Endodermal cell (in vitro differentiated cells): ENCODE measurements around the gene AGK. TPM values are rescaled to one million over a fixed set of nuclear protein-coding genes. Genes with fewer than 3 reads are reported as not detected.
"Not testable (repeated sequence)": the region's sequence is repeated elsewhere in the genome, so short reads cannot be mapped to it uniquely, and the experiment has no call there.

Source experiments
- DNase-seq: peaks from one replicate; pipeline ENCODE4 v3.0.0-alpha.2; 2017
- H3K27ac ChIP-seq: 2 replicates; pipeline ENCODE4 v1.5.1; 2013; ENCODE audit warnings: mild to moderate bottlenecking, low read depth, low read length, moderate library complexity
- H3K27me3 ChIP-seq: 2 replicates; pipeline ENCODE4 v1.6.1; 2013; ENCODE audit warnings: mild to moderate bottlenecking, low read length, moderate library complexity; ENCODE audit not compliant: insufficient read depth, control insufficient read depth, poor library complexity, severe bottlenecking
- H3K36me3 ChIP-seq: 2 replicates; pipeline ENCODE4 v1.7.0; 2013; ENCODE audit warnings: mild to moderate bottlenecking, low read length, moderate library complexity; ENCODE audit not compliant: control insufficient read depth, insufficient read depth
- H3K4me1 ChIP-seq: one replicate; pipeline ENCODE4 v1.7.0; 2013; ENCODE audit warnings: low read length; ENCODE audit not compliant: control insufficient read depth, insufficient read depth
- H3K4me3 ChIP-seq: 2 replicates; pipeline ENCODE4 v1.5.1; 2013; ENCODE audit warnings: mild to moderate bottlenecking, low read length, moderate library complexity
- H3K9ac ChIP-seq: 2 replicates; pipeline ENCODE4 v1.6.1; 2013; ENCODE audit warnings: mild to moderate bottlenecking, low read length, moderate library complexity; ENCODE audit not compliant: poor library complexity, severe bottlenecking; ENCODE audit errors: extremely low read depth
- H3K9me3 ChIP-seq: 2 replicates; pipeline ENCODE4 v1.6.1; 2013; ENCODE audit warnings: mild to moderate bottlenecking, low read length, moderate library complexity; ENCODE audit not compliant: control insufficient read depth
- H3K27ac Mint-ChIP-seq: 2 replicates; pipeline ENCODE4 v1.8.0; 2020; ENCODE audit warnings: mixed read lengths
- H3K27me3 Mint-ChIP-seq: 2 replicates; pipeline ENCODE4 v1.8.0; 2021; ENCODE audit warnings: mild to moderate bottlenecking, mixed read lengths; ENCODE audit not compliant: insufficient read depth
- H3K36me3 Mint-ChIP-seq: 2 replicates; pipeline ENCODE4 v1.8.0; 2020; ENCODE audit warnings: low read depth, mixed read lengths
- H3K4me1 Mint-ChIP-seq: 2 replicates; pipeline ENCODE4 v1.8.0; 2020; ENCODE audit warnings: mixed read lengths
- H3K4me3 Mint-ChIP-seq: 2 replicates; pipeline ENCODE4 v1.8.0; 2020; ENCODE audit warnings: mild to moderate bottlenecking, moderate library complexity, mixed read lengths
- H3K9me3 Mint-ChIP-seq: 2 replicates; pipeline ENCODE4 v1.8.0; 2020; ENCODE audit warnings: mild to moderate bottlenecking, mixed read lengths
- CTCF ChIP-seq: fragments of 200-600 bp; sonication (generic); conservative IDR thresholded peaks from 2 replicates; pipeline ENCODE4 v1.5.0; 2021; ENCODE audit warnings: antibody characterized with exemption, mild to moderate bottlenecking
- WGBS, 2 experiments: methylation state at CpG; one replicate each; pipeline versions ENCODE4 v1.1.5 to v1.1.7; 2013; ENCODE audit warnings: missing lambda C conversion rate in 2 of 2, mixed read lengths in 1 of 2; ENCODE audit not compliant: insufficient coverage in 1 of 2, insufficient read length in 1 of 2; 5-methylcytosine and 5-hydroxymethylcytosine counted together
- total RNA-seq, 2 donors: library from RNA; stranded (reverse); fragmentation: NEBNext Ultra II Directional in 1 of 2; extraction: Animal tissue kit (Norgen Biotek cat#: 25700) in 1 of 2; gene quantifications; 2 replicates in 1 of 2; 3 replicates in 1 of 2; pipeline ENCODE4 v1.2.1, GENCODE V29; 2021

The AGK gene
- total RNA-seq, 2 donors from 2014 or later, result 30.2 to 41.7 TPM

GRCh38 chr7:141646826-141647480 is 95.7 kb downstream of the AGK start:
- peak overlapping the region; percentile 19 for H3K27ac Mint-ChIP-seq
- no peak overlapping the region for H3K4me3 Mint-ChIP-seq

GRCh38 chr7:141647701-141648100 is 96.5 kb downstream of the AGK start:
- not testable (repeated sequence) for H3K27ac Mint-ChIP-seq, H3K27ac ChIP-seq, H3K27me3 Mint-ChIP-seq, H3K4me3 Mint-ChIP-seq, H3K4me1 Mint-ChIP-seq, H3K27me3 ChIP-seq, H3K4me1 ChIP-seq, H3K4me3 ChIP-seq, H3K9me3 ChIP-seq, DNase-seq, H3K9me3 Mint-ChIP-seq, H3K9ac ChIP-seq
- WGBS, 2 experiments, result 93 to 96% methylated on average over 19 to 21 of the region's 21 CpGs
- H3K36me3 Mint-ChIP-seq, result peaks cover 11% of the 10 kb centered on the region
- peaks cover 49% of the 10 kb centered on the region for H3K36me3 ChIP-seq

More at GRCh38 chr7:141646826-141647480, 95.7 kb downstream of the AGK start:
- TF ChIP-seq CTCF, result no peak
- Histone ChIP-seq H3K36me3 (peaks cover 47% of the 10 kb centered on the region), H3K27ac (no peak overlapping the region), H3K4me1 (no peaks in the 10 kb centered on the region), H3K4me3 (no peak overlapping the region), H3K9me3 (no peaks in the 10 kb centered on the region), H3K27me3 (no peaks in the 10 kb centered on the region), H3K9ac (no peak overlapping the region)
- no peaks in the 10 kb centered on the region for H3K4me1 Mint-ChIP-seq
- 91 to 92% methylated on average over 4 to 6 of the region's 6 CpGs for WGBS, 2 experiments
- H3K36me3 Mint-ChIP-seq, result peaks cover 12% of the 10 kb centered on the region
- no peak for DNase-seq
- H3K27me3 Mint-ChIP-seq, result no peaks in the 10 kb centered on the region
- H3K9me3 Mint-ChIP-seq, result no peaks in the 10 kb centered on the region

GRCh38 chr7:141648276-141649114 is 97.3 kb downstream of the AGK start:
- H3K4me3 Mint-ChIP-seq, result no peak overlapping the region
- DNase-seq, result no peak
- WGBS, 2 experiments, result 90 to 100% methylated on average over 2 to 6 of the region's 6 CpGs
- no peaks in the 10 kb centered on the region for H3K4me1 Mint-ChIP-seq
- Histone ChIP-seq H3K36me3 (peaks cover 47% of the 10 kb centered on the region), H3K9ac (no peak overlapping the region), H3K27ac (peak overlapping the region; percentile 92), H3K4me1 (no peaks in the 10 kb centered on the region), H3K9me3 (no peaks in the 10 kb centered on the region), H3K27me3 (no peaks in the 10 kb centered on the region), H3K4me3 (no peak overlapping the region)
- no peaks in the 10 kb centered on the region for H3K9me3 Mint-ChIP-seq
- H3K36me3 Mint-ChIP-seq, result peaks cover 10% of the 10 kb centered on the region
- no peak for TF ChIP-seq CTCF
- no peaks in the 10 kb centered on the region for H3K27me3 Mint-ChIP-seq
- H3K27ac Mint-ChIP-seq, result no peak overlapping the region
